Measurements from ENCODE around the gene CEP68.

CEP68 gene

GRCh38 chr2:65056215-65057053, at the start of gene CEP68:
CEP68 (plus strand) TSS chr2:65056416; CDS start chr2:65069445, 13,029 bp downstream.
- TF ChIP-seq CTCF (IDR thresholded peaks at IDR 0.05; ENCODE audit: low read depth, low read length) = no peak
- peak within 1 kb of the TSS; percentile 76 for H3K4me3 ChIP-seq (ENCODE audit: low read depth, low read length)

GRCh38 chr2:65013776-65014175, 42.4 kb upstream of the CEP68 start:
- TF ChIP-seq CTCF (IDR thresholded peaks at IDR 0.05; ENCODE audit: low read depth, low read length) = no peak
- no peak overlapping the region for H3K4me3 ChIP-seq (ENCODE audit: low read depth, low read length)

- TF ChIP-seq CTCF (IDR thresholded peaks at IDR 0.05; ENCODE audit: low read depth, low read length) = no peak
- no peak overlapping the region for H3K4me3 ChIP-seq (ENCODE audit: low read depth, low read length)
These were observed 40.5 kb upstream of the CEP68 start for GRCh38 chr2:65015731-65016130.

GRCh38 chr2:65016789-65017188, 39.4 kb upstream of the CEP68 start:
- TF ChIP-seq CTCF (IDR thresholded peaks at IDR 0.05; ENCODE audit: low read depth, low read length) = no peak
- H3K4me3 ChIP-seq (ENCODE audit: low read depth, low read length) = no peak overlapping the region

GRCh38 chr2:65017335-65017734, 38.9 kb upstream of the CEP68 start:
- H3K4me3 ChIP-seq (ENCODE audit: low read depth, low read length) = no peak overlapping the region
- no peak for TF ChIP-seq CTCF (IDR thresholded peaks at IDR 0.05; ENCODE audit: low read depth, low read length)

- no peak overlapping the region for H3K4me3 ChIP-seq (ENCODE audit: low read depth, low read length)
- no peak for TF ChIP-seq CTCF (IDR thresholded peaks at IDR 0.05; ENCODE audit: low read depth, low read length)
These were observed 38.1 kb upstream of the CEP68 start for GRCh38 chr2:65018141-65018582.

- no peak for TF ChIP-seq CTCF (IDR thresholded peaks at IDR 0.05; ENCODE audit: low read depth, low read length)
- H3K4me3 ChIP-seq (ENCODE audit: low read depth, low read length) = no peak overlapping the region
These were observed 37.2 kb upstream of the CEP68 start for GRCh38 chr2:65019010-65019409.
